ENCODE data around the gene SUGCT.

DNA sequence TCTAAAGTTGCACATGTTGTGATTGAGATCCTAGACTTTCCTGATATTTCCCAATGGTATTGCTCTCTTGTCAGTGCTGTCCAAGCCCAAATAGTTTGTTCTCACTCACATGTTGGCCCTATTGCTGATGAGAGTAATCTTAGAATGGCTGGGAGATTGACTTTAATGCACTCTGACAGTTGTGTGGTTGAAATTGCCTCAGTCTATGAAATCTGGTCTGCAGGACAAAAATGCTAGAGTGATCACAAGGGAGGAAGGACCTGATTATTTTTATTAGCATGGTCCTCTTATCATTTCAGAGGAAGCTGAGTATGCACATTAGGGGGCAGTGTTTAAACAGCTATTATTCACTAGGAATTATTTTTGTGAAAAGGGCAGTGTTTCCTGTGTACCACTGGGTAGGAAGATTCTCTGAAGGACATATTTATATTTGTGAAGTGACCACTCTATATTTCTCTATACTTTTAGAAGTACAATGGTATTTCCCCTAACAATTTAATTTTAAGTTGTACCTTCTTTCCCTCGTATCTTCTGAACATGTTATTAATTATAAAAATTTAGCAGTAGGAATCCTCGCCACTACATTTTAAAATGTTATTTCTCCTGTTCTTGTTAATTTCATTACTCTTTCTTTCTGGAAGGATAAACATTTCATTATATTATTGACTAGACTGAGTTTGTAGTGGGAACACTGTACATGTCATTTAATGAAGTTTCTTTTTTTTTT is 64.4 kb downstream of the SUGCT start:
- TF ChIP-seq, protein P1, sequence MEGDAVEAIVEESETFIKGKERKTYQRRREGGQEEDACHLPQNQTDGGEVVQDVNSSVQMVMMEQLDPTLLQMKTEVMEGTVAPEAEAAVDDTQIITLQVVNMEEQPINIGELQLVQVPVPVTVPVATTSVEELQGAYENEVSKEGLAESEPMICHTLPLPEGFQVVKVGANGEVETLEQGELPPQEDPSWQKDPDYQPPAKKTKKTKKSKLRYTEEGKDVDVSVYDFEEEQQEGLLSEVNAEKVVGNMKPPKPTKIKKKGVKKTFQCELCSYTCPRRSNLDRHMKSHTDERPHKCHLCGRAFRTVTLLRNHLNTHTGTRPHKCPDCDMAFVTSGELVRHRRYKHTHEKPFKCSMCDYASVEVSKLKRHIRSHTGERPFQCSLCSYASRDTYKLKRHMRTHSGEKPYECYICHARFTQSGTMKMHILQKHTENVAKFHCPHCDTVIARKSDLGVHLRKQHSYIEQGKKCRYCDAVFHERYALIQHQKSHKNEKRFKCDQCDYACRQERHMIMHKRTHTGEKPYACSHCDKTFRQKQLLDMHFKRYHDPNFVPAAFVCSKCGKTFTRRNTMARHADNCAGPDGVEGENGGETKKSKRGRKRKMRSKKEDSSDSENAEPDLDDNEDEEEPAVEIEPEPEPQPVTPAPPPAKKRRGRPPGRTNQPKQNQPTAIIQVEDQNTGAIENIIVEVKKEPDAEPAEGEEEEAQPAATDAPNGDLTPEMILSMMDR (conservative IDR thresholded peaks at IDR 0.05 in 1 of 2, IDR thresholded peaks at IDR 0.05 in 1 of 2; ENCODE audit: extremely low read depth in 1 of 2, insufficient read depth in 1 of 2, low read depth in 1 of 2, low read length in 2 of 2) = peak; percentile 54 to 55
- no peak for TF ChIP-seq EZH2 (IDR thresholded peaks at IDR 0.05; ENCODE audit: borderline replicate concordance, low read length)
